ENCODE measurements around the gene PDCD1.
"Not testable (repeated sequence)": the region's sequence is repeated elsewhere in the genome, so short reads cannot be mapped to it uniquely, and the experiment has no call there.

The PDCD1 gene

GRCh38 chr2:241800198-241800903, 58.3 kb downstream of the PDCD1 start:
- not testable (repeated sequence) for DNase-seq (ENCODE audit: low read depth)
